ENCODE measurements around the gene RGS3.

The RGS3 gene

DNA sequence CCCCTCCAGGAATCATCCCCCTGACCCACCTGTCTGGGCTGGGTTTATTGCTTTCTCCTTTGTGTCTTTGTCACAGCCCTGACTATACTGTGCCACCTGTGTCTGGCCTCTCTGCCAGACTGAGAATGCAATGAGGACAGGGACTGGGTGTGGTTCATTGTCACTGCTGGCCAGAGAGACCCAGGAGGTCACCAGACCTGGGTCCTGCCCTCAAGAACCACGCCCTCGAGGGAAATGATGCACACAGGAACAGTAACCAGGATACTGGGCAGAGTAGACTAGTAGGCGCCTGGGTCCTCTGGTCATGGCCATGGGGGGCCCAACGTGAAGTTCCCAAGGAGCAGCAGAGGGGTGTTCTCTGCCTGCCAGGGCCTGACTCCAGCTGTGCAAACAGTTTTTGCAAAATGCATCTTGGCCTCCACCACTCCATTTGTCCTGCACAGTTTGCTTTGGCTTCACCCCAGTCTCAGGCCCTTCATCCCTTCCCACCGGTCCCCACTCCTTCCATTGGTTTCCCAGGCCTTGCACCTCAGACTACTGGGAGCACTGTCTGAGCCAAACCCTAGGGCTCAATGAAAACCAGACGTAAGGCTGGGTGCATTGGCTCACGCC is 17.8 kb downstream of the RGS3 start:
- no peak overlapping the region for H3K4me3 ChIP-seq (ENCODE audit: low read depth, low read length)
- ChIA-PET CTCF (no interaction called here), POLR2A (no interaction called here)
- peaks cover 5% of the 10 kb centered on the region; the same call in 1 of the 2 replicates for H3K4me1 ChIP-seq (ENCODE audit: control insufficient read depth, insufficient read depth, low read length)
- H3K27ac ChIP-seq (ENCODE audit: extremely low read depth, low read depth, low read length) = no peak overlapping the region
- no peaks in the 10 kb centered on the region for H3K9me3 ChIP-seq (ENCODE audit: control insufficient read depth, insufficient read depth, low read depth, low read length)
- no peaks in the 10 kb centered on the region for H3K36me3 ChIP-seq (ENCODE audit: control insufficient read depth in 2 of 2, insufficient read depth in 1 of 2, low read length in 2 of 2)
- TF ChIP-seq ZNF341 (tag by site-specific recombination; IDR thresholded peaks at IDR 0.05; ENCODE audit: low read depth) = no peak
- TF ChIP-seq, protein P1, sequence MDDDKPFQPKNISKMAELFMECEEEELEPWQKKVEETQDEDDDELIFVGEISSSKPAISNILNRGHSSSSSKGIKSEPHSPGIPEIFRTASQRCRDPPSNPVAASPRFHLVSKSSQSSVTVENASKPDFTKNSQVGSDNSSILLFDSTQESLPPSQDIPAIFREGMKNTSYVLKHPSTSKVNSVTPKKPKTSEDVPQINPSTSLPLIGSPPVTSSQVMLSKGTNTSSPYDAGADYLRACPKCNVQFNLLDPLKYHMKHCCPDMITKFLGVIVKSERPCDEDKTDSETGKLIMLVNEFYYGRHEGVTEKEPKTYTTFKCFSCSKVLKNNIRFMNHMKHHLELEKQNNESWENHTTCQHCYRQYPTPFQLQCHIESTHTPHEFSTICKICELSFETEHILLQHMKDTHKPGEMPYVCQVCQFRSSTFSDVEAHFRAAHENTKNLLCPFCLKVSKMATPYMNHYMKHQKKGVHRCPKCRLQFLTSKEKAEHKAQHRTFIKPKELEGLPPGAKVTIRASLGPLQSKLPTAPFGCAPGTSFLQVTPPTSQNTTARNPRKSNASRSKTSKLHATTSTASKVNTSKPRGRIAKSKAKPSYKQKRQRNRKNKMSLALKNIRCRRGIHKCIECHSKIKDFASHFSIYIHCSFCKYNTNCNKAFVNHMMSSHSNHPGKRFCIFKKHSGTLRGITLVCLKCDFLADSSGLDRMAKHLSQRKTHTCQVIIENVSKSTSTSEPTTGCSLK (tag by site-specific recombination; IDR thresholded peaks at IDR 0.05) = no peak
- no peak for TF ChIP-seq ZNF394 (tag by site-specific recombination; IDR thresholded peaks at IDR 0.05; ENCODE audit: borderline replicate concordance)
- TF ChIP-seq SP7 (tag by site-specific recombination; IDR thresholded peaks at IDR 0.05) = no peak
- TF ChIP-seq, protein P2, sequence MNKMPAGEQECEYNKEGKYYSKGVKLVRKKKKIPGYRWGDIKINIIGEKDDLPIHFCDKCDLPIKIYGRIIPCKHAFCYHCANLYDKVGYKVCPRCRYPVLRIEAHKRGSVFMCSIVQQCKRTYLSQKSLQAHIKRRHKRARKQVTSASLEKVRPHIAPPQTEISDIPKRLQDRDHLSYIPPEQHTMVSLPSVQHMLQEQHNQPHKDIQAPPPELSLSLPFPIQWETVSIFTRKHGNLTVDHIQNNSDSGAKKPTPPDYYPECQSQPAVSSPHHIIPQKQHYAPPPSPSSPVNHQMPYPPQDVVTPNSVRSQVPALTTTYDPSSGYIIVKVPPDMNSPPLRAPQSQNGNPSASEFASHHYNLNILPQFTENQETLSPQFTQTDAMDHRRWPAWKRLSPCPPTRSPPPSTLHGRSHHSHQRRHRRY (tag by site-specific recombination; IDR thresholded peaks at IDR 0.05) = no peak
- TF ChIP-seq, protein P3, sequence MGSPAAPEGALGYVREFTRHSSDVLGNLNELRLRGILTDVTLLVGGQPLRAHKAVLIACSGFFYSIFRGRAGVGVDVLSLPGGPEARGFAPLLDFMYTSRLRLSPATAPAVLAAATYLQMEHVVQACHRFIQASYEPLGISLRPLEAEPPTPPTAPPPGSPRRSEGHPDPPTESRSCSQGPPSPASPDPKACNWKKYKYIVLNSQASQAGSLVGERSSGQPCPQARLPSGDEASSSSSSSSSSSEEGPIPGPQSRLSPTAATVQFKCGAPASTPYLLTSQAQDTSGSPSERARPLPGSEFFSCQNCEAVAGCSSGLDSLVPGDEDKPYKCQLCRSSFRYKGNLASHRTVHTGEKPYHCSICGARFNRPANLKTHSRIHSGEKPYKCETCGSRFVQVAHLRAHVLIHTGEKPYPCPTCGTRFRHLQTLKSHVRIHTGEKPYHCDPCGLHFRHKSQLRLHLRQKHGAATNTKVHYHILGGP (tag by site-specific recombination; IDR thresholded peaks at IDR 0.05) = no peak
- TF ChIP-seq ZNF664 (tag by site-specific recombination; IDR thresholded peaks at IDR 0.05) = no peak
- TF ChIP-seq, protein P4, sequence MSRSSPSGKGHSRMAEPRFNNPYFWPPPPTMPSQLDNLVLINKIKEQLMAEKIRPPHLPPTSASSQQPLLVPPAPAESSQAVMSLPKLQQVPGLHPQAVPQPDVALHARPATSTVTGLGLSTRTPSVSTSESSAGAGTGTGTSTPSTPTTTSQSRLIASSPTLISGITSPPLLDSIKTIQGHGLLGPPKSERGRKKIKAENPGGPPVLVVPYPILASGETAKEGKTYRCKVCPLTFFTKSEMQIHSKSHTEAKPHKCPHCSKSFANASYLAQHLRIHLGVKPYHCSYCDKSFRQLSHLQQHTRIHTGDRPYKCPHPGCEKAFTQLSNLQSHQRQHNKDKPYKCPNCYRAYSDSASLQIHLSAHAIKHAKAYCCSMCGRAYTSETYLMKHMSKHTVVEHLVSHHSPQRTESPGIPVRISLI (tag by site-specific recombination; IDR thresholded peaks at IDR 0.05) = no peak
- TF ChIP-seq, protein P5, sequence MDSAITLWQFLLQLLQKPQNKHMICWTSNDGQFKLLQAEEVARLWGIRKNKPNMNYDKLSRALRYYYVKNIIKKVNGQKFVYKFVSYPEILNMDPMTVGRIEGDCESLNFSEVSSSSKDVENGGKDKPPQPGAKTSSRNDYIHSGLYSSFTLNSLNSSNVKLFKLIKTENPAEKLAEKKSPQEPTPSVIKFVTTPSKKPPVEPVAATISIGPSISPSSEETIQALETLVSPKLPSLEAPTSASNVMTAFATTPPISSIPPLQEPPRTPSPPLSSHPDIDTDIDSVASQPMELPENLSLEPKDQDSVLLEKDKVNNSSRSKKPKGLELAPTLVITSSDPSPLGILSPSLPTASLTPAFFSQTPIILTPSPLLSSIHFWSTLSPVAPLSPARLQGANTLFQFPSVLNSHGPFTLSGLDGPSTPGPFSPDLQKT (IDR thresholded peaks at IDR 0.05; ENCODE audit: borderline replicate concordance, low read depth, low read length) = no peak
- no peak for TF ChIP-seq ZNF623 (tag by site-specific recombination; IDR thresholded peaks at IDR 0.05)
- no peak for TF ChIP-seq ZNF76 (tag by site-specific recombination; IDR thresholded peaks at IDR 0.05; ENCODE audit: borderline replicate concordance, low read depth)
- TF ChIP-seq, protein P6, sequence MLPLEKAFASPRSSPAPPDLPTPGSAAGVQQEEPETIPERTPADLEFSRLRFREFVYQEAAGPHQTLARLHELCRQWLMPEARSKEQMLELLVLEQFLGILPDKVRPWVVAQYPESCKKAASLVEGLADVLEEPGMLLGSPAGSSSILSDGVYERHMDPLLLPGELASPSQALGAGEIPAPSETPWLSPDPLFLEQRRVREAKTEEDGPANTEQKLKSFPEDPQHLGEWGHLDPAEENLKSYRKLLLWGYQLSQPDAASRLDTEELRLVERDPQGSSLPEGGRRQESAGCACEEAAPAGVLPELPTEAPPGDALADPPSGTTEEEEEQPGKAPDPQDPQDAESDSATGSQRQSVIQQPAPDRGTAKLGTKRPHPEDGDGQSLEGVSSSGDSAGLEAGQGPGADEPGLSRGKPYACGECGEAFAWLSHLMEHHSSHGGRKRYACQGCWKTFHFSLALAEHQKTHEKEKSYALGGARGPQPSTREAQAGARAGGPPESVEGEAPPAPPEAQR (tag by site-specific recombination; IDR thresholded peaks at IDR 0.05) = no peak
- TF ChIP-seq GLIS2 (tag by site-specific recombination; IDR thresholded peaks at IDR 0.05) = no peak
- TF ChIP-seq ZNF501 (tag by site-specific recombination; IDR thresholded peaks at IDR 0.05) = no peak
- no peak for TF ChIP-seq SP3 (tag by site-specific recombination; IDR thresholded peaks at IDR 0.05)
- no peak for TF ChIP-seq RBAK (tag by site-specific recombination; IDR thresholded peaks at IDR 0.05)

DNA sequence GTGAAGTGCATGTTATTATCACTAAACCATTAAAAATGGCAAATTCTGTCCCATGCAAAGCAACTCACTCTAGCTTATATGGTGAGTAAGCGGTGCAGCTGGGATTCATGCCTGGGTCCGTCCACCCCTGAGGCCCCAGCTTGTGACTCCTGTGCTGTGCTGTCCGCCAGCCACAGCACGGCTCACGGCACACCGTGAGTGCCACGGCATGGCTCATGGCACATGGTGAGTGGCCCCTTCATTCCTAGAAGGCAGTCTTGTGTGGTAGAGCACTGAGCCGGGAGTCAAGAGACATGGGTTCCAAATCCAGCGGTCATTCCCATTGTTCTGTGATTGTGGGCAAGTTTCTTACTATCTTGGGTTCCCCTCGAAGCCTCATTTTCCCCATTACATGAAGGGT is 18.8 kb downstream of the RGS3 start:
- Histone ChIP-seq H3K36me3 (ENCODE audit: control insufficient read depth in 2 of 2, insufficient read depth in 1 of 2, low read length in 2 of 2) (no peaks in the 10 kb centered on the region), H3K4me3 (ENCODE audit: low read depth, low read length) (no peak overlapping the region), H3K4me1 (ENCODE audit: control insufficient read depth, insufficient read depth, low read length) (peaks cover 5% of the 10 kb centered on the region; the same call in 1 of the 2 replicates), H3K9me3 (ENCODE audit: control insufficient read depth, insufficient read depth, low read depth, low read length) (no peaks in the 10 kb centered on the region), H3K27ac (ENCODE audit: extremely low read depth, low read depth, low read length) (no peak overlapping the region)
- CTCF ChIA-PET = no interaction called here
- POLR2A ChIA-PET = no interaction called here
- no peak for TF ChIP-seq ZNF560 (tag by site-specific recombination; IDR thresholded peaks at IDR 0.05; ENCODE audit: borderline replicate concordance)
- no peak for TF ChIP-seq ZNF24 (tag by site-specific recombination; IDR thresholded peaks at IDR 0.05)
- TF ChIP-seq, protein P7, sequence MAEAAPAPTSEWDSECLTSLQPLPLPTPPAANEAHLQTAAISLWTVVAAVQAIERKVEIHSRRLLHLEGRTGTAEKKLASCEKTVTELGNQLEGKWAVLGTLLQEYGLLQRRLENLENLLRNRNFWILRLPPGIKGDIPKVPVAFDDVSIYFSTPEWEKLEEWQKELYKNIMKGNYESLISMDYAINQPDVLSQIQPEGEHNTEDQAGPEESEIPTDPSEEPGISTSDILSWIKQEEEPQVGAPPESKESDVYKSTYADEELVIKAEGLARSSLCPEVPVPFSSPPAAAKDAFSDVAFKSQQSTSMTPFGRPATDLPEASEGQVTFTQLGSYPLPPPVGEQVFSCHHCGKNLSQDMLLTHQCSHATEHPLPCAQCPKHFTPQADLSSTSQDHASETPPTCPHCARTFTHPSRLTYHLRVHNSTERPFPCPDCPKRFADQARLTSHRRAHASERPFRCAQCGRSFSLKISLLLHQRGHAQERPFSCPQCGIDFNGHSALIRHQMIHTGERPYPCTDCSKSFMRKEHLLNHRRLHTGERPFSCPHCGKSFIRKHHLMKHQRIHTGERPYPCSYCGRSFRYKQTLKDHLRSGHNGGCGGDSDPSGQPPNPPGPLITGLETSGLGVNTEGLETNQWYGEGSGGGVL (tag by site-specific recombination; IDR thresholded peaks at IDR 0.05) = no peak
- no peak for TF ChIP-seq ZNF404 (tag by site-specific recombination; IDR thresholded peaks at IDR 0.05)
- no peak for TF ChIP-seq HOXD13 (CRISPR knock-in tag; IDR thresholded peaks at IDR 0.05; ENCODE audit: borderline replicate concordance)
- TF ChIP-seq, protein P6 (tag by site-specific recombination; IDR thresholded peaks at IDR 0.05) = no peak
- TF ChIP-seq ZNF324 (tag by site-specific recombination; IDR thresholded peaks at IDR 0.05) = no peak
- no peak for TF ChIP-seq EGR2 (tag by site-specific recombination; IDR thresholded peaks at IDR 0.05; ENCODE audit: low read depth)

All from HEK293 (cell line).